AG08396 (cell line): ENCODE measurements around the gene MYH11.
"Not testable (repeated sequence)": the region's sequence is repeated elsewhere in the genome, so short reads cannot be mapped to it uniquely, and the experiment has no call there.

Source experiments
- DNase-seq: peaks from one replicate; pipeline ENCODE4 v3.0.0; 2012; ENCODE audit warnings: low spot score, mixed read lengths

The MYH11 gene

GRCh38 chr16:15876503-15876902, 19.7 kb upstream of the MYH11 start:
- DNase-seq = no peak

GRCh38 chr16:15874745-15875314, 18.0 kb upstream of the MYH11 start:
- DNase-seq = peak; percentile 54

GRCh38 chr16:15873737-15874136, 16.9 kb upstream of the MYH11 start:
- no peak for DNase-seq

GRCh38 chr16:15873301-15873700, 16.5 kb upstream of the MYH11 start:
- DNase-seq = no peak

GRCh38 chr16:15870011-15870410, 13.2 kb upstream of the MYH11 start:
- no peak for DNase-seq

GRCh38 chr16:15866451-15866850, 9.6 kb upstream of the MYH11 start:
- no peak for DNase-seq

GRCh38 chr16:15865742-15866141, 8.9 kb upstream of the MYH11 start:
- no peak for DNase-seq

- DNase-seq = no peak
Observed at GRCh38 chr16:15864939-15865338, 8.1 kb upstream of the MYH11 start.

- DNase-seq = no peak
Observed at GRCh38 chr16:15861996-15862395, 5.2 kb upstream of the MYH11 start.

- no peak for DNase-seq
Observed at GRCh38 chr16:15858921-15859668, 2.3 kb upstream of the MYH11 start.

GRCh38 chr16:15857724-15858560, 1.1 kb upstream of the MYH11 start:
- peak; percentile 80 for DNase-seq

GRCh38 chr16:15856182-15856581, 646 bp downstream of the MYH11 start:
- DNase-seq = no peak

GRCh38 chr16:15855704-15856003, 1.2 kb downstream of the MYH11 start:
- DNase-seq = no peak

GRCh38 chr16:15854906-15855703, 1.7 kb downstream of the MYH11 start:
- DNase-seq = no peak

- DNase-seq = no peak
Observed at GRCh38 chr16:15854061-15854460, 2.8 kb downstream of the MYH11 start.

GRCh38 chr16:15853021-15853420, 3.8 kb downstream of the MYH11 start:
- no peak for DNase-seq

GRCh38 chr16:15850555-15850954, 6.3 kb downstream of the MYH11 start:
- DNase-seq = not testable (repeated sequence)

GRCh38 chr16:15849209-15849981, 7.4 kb downstream of the MYH11 start:
- DNase-seq = no peak

- DNase-seq = no peak
Observed at GRCh38 chr16:15847611-15848175, 9.1 kb downstream of the MYH11 start.

GRCh38 chr16:15846510-15846909, 10.3 kb downstream of the MYH11 start:
- no peak for DNase-seq

GRCh38 chr16:15843635-15844279, 13.1 kb downstream of the MYH11 start:
- peak; percentile 35 for DNase-seq
